A549 treated with Mapracorat at 1 μM for 4 hours (cell line): Measurements from ENCODE around the gene TLDC2. TPM values are rescaled to one million over a fixed set of nuclear protein-coding genes. Genes with fewer than 3 reads are reported as not detected.

Experiments used
- total RNA-seq: library from RNA; stranded (reverse); fragments of 200-300 nt; extraction: Qiagen RNA extraction; gene quantifications from 5 replicates; pipeline ENCODE4 v1.2.3, GENCODE V29; 2022

The TLDC2 gene
- not detected in 5 replicates for total RNA-seq

DNA sequence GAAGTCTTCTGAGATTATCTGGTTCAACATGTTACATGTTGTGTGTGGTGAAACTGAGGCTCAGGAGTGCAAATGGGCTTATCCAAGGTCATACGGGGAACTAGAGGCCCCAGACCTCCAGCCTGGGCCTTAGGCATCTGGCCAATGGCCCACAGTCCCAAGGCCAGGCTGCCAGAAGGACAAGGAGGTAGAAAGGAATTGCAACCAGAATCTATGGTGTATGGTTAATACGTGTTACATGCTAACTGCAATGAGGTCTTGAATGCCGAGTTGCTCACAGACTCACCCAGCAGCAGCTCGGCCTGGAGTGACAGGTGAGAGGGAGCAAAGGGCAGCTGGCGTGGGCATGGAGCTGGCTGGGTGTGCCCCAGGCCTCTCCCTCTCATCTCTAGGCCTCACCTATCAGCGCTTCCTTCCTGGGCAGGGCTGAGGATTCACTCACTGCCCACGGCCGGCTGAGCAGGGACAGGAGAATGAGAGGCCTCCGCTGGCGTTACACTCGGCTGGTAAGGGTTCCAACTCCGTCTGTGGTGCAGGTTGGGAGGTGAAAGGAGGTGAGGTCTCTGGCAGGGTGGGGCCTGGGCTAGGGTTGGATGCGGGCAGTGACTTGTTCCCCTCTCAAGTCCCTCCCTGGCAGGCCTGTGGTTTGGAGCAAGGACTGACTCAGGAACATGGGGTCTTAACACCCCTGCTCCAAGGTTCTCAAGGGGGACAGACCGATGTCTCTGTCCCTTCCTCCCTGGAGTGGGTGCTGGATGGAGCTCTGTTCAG lies at the start of gene TLDC2:
Gene TLDC2 (plus strand): TSS at position 437 of the 771 bp plus-strand sequence. CDS start 37 bp downstream, at position 474.

Other genes with a start within 250 kb of the TLDC2 start
- gene SLA2, start 229.9 kb upstream of the TLDC2 start, total RNA-seq: 0.05 to 0.12 TPM (median 0.08 TPM) in 5 replicates
- gene NDRG3, start 130.0 kb upstream of the TLDC2 start, total RNA-seq: 19.6 to 22.4 TPM (median 21.1 TPM) in 5 replicates
- gene DSN1, start 102.4 kb upstream of the TLDC2 start, total RNA-seq: 21.0 to 27.3 TPM (median 23.4 TPM) in 5 replicates
- 7.4 to 9.2 TPM (median 8.2 TPM) in 5 replicates for gene SAMHD1, start 75.6 kb downstream of the TLDC2 start, total RNA-seq
- gene RBL1, start 219.9 kb downstream of the TLDC2 start, total RNA-seq: 8.8 to 10.7 TPM (median 10.0 TPM) in 5 replicates